CD4-positive, alpha-beta T cell treated with Interleukin-6 at 100 ng/mL for 8 hours (primary cell): ENCODE data around the gene GALNS.
"Not testable (repeated sequence)": the region's sequence is repeated elsewhere in the genome, so short reads cannot be mapped to it uniquely, and the experiment has no call there.

Source experiments
- DNase-seq: peaks from one replicate; pipeline ENCODE4 v3.0.0-alpha.2; 2020; ENCODE audit warnings: mixed read lengths, low spot score

Gene GALNS

DNA sequence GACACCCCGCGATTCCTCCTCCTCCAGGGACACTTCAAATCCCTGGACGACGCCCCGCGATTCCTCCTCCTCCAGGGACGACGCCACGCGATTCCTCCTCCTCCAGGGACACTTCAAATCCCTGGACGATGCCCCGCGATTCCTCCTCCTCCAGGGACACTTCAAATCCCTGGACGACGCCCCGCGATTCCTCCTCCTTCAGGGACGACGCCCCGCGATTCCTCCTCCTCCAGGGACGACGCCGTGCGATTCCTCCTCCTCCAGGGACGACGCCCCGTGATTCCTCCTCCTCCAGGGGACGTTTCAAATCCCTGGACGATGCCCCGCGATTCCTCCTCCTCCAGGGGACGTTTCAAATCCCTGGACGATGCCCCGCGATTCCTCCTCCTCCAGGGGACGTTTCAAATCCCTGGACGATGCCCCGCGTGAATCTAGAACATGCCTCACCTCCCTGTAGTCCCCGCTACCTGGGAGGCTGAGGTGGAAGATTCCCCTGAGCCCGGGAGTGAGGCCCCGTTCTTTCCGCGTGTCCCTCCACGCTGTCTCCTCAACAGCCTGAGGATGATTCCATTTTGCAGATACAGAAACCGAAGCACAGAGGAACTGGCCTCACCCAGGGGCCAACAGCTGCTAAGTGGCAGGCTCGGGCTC lies 33.1 kb upstream of the GALNS start:
- not testable (repeated sequence) for DNase-seq

- no peak for DNase-seq
Measured at GRCh38 chr16:88888461-88889387, 32.0 kb upstream of the GALNS start.

DNA sequence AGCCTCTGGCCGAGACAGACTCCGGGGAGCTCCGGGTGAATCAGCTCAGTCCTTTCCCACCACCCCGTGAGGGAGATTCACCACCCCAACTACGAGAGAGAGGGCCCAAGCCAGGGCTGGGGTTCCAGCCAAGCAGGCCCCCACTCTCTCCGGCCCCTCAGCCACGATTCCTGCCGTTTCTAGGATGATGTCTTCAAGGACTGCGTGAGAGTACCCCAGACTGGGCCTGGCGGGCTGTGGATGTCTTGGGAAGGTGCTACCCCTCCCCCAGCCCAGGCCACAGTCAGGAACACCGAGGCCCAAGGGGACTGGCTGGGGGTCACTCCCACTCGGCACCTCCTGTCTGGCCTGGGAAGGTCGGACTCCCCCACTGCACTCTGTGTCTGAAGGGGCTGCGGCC lies 31.3 kb upstream of the GALNS start:
- DNase-seq = no peak

- no peak for DNase-seq
Measured at GRCh38 chr16:88886845-88887521, 30.2 kb upstream of the GALNS start.

DNA sequence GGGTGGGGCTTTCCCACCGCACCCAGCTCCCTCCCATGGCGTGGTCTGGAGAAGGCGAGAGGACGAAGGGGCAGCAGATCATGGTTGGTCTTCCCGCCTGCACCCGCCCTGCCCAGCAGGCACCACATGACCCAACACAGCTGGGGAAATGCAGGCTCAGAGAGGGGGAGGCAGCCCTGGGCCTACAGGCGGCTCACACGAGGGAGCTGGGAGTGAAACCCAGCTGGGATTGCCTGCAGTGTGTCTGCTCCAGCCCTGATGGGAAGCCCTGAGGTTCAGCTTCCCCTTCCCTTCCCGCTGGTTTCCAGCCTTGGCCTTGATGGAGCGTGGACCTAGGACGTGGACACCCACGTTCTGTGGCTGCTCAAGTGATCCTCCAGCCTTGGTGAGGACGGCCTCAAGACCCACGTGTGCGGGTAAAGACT lies 29.7 kb upstream of the GALNS start:
- no peak for DNase-seq

GRCh38 chr16:88885693-88886280 lies 29.0 kb upstream of the GALNS start:
- no peak for DNase-seq

- no peak for DNase-seq
Measured at GRCh38 chr16:88884569-88885271, 28.0 kb upstream of the GALNS start.

GRCh38 chr16:88883946-88884345 lies 27.2 kb upstream of the GALNS start:
- no peak for DNase-seq

- DNase-seq = no peak
Measured at GRCh38 chr16:88883117-88883895, 26.6 kb upstream of the GALNS start.

- DNase-seq = no peak
Measured at GRCh38 chr16:88882358-88883030, 25.7 kb upstream of the GALNS start.

DNA sequence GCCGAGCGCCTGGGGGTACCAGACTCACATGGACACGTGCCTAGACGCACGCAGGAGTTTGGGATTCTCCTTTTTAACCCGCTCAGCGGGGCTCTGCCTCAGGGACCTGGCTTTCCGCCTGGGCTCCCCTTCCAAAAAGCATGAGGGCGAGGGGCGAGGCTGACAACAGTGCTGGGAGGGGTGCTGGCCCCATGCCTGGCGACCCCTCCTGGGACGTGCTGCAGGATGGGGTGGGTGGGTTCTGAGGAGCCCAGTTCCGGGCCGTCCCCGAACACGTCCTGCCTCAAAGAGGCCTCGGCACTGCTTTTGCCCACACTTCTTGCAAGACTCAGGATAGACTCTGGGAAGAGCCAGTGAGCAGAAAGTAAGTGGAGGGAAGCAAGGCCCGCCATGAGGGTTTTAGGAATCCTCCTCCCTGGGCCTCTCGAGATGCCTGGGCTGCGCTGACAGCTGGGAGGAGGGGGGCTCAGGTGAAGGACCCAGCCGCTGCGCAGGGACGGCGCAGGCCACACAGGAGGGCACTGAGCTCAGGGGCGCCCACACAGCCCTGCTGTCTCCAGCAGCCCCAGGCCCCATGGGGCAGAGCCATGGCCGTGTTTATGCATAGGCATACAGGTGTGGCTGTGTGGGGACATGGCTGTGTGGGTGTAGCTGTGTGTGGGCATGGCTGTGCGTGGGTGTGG lies 25.1 kb upstream of the GALNS start:
- DNase-seq = no peak

GRCh38 chr16:88881007-88881615 lies 24.4 kb upstream of the GALNS start:
- no peak for DNase-seq

DNA sequence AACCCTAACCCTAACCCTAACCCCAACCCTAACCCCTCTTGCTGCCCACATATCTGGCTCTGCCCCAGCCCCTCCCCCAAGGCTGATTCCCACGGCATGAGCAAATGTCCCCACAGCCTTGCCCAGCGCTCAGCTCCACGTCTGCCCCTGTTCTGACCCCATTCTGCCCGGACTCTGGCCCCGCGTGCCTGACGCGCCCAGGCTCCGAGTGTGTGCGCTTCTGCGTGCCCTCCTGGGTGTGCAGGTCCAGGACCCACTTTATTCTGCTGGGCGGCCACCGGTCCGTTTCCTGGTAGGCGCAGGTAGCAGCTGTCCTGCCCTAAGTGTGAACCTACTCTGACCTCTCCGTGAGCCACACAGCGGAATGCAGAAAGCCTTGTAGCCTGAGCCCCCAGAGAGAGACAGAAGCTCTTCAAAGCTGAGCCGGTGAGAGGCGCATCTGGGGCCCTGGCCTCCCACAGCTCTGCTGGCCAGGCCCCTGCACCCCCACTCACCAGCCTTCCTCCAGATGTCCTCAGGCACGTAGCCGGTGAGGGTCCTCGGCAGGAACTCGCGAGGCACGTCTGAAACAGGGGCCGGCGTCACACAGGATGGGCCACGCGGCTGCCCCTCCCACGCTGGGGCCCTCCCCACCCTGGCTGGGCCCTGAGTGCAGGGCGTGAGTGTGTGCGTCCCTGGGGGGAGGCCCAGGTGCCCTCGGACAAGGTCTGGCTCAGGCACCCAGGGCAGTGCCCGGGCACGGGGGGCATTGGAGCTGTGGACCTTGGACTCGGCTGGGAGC lies 23.7 kb upstream of the GALNS start:
- no peak for DNase-seq

DNA sequence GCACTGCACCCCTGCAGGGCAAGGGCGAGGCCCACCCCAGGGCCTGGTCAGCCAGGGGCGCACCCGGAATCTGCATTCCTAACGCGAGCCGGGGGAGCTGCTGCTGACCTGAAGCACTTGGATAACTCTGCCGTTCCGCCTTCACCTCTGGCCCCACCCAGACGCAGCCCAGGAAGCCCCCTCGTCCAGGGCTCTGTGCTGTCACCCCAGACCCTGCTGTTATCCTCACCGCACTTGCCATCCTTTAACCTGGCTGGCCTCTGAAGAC lies 23.0 kb upstream of the GALNS start:
- no peak for DNase-seq

- no peak for DNase-seq
Measured at GRCh38 chr16:88878967-88879787, 22.4 kb upstream of the GALNS start.

DNA sequence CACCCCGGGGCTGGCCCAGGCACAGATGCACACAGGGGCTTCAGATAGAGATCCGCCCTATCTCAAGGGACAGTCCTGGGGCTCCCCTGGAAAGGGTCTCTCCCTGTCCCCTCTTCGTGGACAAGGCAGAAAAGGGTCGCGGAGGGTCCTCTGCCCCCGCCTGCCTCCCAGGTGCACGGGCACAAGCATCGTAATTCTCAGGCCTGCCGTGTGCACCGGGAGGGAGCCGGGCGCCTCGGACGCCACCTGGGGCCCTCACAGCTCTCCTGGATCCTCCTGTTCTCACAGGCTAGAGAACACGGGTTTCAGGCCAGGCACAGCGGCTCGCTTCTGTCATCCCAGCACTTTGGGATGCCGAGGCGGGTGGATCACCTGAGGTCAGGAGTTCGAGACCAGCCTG lies 21.6 kb upstream of the GALNS start:
- no peak for DNase-seq

DNA sequence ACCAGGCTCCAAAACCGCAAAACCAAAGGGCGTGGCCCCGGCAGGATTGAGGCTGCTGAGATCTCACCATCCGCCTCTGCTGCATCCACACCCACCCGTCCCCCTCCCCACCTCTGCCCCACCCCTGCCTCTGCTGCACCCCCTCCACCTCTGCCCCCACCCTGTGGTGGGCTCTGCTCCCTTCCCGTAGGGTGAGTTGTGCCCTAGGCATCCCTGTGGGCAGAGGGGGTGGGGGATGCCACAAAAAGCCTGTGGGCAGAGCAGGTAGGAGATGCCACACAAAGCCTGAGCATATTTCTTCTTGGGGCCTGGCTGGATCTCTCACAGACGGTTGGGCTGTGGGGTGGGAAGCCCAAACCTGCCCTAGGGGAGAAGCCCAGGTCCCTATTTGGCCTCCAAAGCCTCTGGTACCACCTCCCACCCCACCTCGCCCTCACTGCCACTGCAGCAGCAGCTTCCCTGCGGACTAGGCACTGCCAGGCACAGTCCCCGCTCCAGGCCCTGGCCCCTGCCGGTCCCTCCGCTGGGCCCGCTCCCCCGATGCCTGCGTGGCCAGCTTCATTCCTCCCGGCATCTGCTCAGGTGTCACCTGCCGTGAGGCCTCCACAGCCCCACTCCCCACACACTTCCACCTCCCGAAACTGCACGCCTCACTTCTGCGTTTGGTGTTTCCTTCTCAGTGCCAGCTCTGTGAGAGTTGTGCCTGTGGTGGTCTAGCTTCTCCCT lies 21.0 kb upstream of the GALNS start:
- no peak for DNase-seq
